RWPE1 (cell line): ENCODE data around the gene SSX2.
"Not testable (repeated sequence)": the region's sequence is repeated elsewhere in the genome, so short reads cannot be mapped to it uniquely, and the experiment has no call there.

Source experiments
- CTCF ChIA-PET: fragments of 350-600 bp; sonication (Branson Sonifier 250); formaldehyde crosslinking; extraction: SDS; loops from one replicate; lab custom pipeline; 2021; lab: Yijun Ruan, JAX
- POLR2A ChIA-PET: fragments of 400-600 bp; formaldehyde crosslinking; extraction: SDS; loops from one replicate; lab custom pipeline; 2020; ENCODE audit warnings: antibody characterized with exemption; ENCODE audit not compliant: low non-redundant PET; lab: Yijun Ruan, JAX
- DNase-seq: peaks from one replicate; pipeline ENCODE4 v3.0.0; 2012; ENCODE audit warnings: low spot score
- H3K27ac ChIP-seq: fragments of 450-650 bp; 2 replicates; pipeline ENCODE4 v1.5.1; 2017

SSX2 gene, protein sequence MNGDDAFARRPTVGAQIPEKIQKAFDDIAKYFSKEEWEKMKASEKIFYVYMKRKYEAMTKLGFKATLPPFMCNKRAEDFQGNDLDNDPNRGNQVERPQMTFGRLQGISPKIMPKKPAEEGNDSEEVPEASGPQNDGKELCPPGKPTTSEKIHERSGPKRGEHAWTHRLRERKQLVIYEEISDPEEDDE

DNA sequence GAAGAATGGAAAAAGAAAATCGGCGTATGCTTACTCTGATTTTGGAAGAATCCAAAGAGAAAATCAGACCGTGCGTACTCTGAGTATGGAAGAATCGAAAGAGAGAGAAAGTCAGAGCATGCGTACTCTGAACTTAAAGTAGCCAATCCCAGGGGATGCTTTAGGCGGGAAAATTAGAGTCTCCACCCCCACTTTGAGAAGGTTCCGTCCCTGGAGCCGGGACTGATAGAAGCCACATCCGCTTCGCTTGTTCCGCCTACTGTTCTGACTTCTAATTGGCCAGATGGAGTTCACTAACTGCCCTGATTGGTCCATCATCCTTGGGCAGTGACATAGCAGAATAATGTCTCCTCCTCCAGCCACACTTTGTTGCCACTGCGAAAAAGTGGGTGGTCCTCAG lies at the start of gene SSX2:
TSS of gene SSX2 (minus strand) at position 101 of the 400 bp plus-strand sequence. CDS start 1,429 bp downstream, outside the sequence.
- CTCF ChIA-PET: not testable (repeated sequence)

GRCh38 chrX:52750952-52751351 lies 44.0 kb upstream of the SSX2 start, which contains the start of gene SSX2B:
Gene SSX2B, plus strand, starts transcription at chrX:52751252. Its CDS starts 1,429 bp downstream, at chrX:52752681.
- H3K27ac ChIP-seq, DNase-seq, CTCF ChIA-PET, POLR2A ChIA-PET: not testable (repeated sequence)

More for the DNA sequence above, at the start of gene SSX2:
- H3K27ac ChIP-seq, DNase-seq, POLR2A ChIA-PET: not testable (repeated sequence)

DNA sequence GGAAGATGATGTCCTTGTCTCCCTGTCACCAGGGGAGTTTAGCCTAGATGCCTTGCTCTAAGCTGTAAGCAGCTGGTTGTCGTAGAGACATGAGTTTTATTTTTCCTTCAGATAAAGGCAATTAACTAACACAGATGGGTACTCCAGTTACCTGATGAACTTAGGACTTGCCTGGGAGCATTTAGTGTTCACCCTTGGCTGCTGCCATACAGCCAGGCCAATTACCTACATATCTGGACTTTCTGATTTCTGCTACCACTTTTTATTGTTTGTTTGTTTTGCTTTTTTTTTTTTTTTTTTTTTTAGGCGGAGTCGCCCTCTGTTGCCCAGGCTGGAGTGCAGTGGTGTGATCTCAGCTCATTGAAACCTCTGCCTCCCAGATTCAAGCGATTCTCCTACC lies 14.9 kb downstream of the SSX2 start:
- H3K27ac ChIP-seq, POLR2A ChIA-PET, CTCF ChIA-PET: not testable (repeated sequence)

DNA sequence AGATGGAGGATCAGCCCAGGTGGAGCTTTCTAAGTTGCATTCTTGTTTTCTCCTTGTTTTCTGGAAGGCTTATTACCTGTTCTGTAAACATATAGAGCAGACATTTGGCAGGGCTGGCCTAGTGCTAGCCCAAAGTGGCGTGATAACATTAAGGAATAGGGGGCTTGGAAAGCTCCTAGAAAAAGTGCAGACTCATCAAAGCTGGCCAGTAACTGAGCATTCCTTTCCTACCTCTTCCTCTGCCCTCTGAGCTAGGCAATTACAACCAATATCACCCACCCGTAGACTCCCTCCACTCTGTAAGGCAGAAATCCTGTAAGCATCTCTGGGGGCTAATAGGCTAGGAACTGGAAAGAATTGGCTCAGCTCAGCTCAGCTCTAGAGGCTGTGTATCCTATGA lies 44.8 kb downstream of the SSX2 start:
- POLR2A ChIA-PET, CTCF ChIA-PET, H3K27ac ChIP-seq, DNase-seq: not testable (repeated sequence)

More for the DNA sequence above, 14.9 kb downstream of the SSX2 start:
- not testable (repeated sequence) for DNase-seq

- CTCF ChIA-PET, H3K27ac ChIP-seq, DNase-seq, POLR2A ChIA-PET: not testable (repeated sequence)
Measured at GRCh38 chrX:52655475-52655874, 51.5 kb downstream of the SSX2 start.

DNA sequence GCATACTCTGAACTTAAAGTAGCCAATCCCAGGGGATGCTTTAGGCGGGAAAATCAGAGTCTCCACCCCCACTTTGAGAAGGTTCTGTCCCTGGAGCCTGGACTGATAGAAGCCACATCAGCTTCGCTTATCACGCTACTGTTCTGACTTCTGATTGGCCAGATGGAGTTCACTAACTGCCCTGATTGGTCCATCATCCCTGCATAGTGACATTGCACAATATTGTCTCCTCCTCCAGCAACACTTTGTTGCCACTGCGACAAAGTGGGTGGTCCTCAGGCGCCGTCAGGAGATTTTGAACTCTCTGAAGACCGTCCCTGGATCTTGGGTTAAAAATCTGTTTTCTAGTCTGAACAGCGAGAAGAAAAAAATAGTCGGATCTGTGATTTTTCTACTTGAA lies 52.2 kb downstream of the SSX2 start, which contains the start of gene SSX7:
TSS of gene SSX7 (minus strand) at position 101 of the 400 bp plus-strand sequence. CDS start 1,428 bp downstream, outside the sequence.
- H3K27ac ChIP-seq, POLR2A ChIA-PET, DNase-seq, CTCF ChIA-PET: not testable (repeated sequence)

DNA sequence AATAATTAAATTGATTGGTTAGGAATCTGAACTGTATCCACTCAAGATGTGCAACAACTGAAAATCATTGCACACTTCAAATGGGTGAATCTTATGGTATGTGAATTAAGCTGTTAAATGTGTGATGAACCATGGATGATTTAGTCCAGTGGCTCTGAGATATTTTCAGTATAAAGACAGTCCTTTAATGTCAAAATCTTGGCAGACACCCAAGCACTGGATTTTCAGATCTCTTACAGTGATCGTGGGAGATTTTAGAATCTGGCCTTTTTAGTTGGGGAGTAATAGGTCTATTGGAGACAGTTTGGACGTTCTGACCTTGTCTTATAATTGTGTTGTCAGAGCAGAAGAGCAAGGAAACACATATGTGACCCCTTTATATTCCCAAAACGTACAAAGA lies 56.3 kb downstream of the SSX2 start:
- POLR2A ChIA-PET, CTCF ChIA-PET, H3K27ac ChIP-seq, DNase-seq: not testable (repeated sequence)

DNA sequence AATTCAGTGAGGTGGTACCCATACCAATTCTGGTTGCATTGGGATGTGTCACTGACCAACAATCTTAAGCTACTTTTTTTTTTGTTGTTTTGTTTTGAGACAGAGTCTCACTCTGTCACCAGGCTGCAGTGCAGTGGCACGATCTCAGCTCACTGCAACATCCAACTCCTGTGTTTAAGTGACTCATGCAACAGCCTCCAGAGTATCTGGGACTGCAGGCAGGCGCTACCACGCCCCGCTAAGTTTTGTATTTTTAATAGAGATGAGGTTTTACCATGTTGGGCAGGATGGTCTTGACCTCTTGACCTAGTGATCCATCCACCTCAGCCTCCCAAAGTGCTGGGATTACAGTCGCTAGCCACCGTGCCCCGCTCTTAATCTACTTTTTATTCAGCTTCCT lies 58.0 kb downstream of the SSX2 start:
- DNase-seq, POLR2A ChIA-PET, CTCF ChIA-PET, H3K27ac ChIP-seq: not testable (repeated sequence)
